GM12875 (cell line): ENCODE data around the gene MRPL40.
A peak's percentile ranks its signal among the peaks of the same experiment; 100 is the strongest.

Experiments
- H3K4me3 ChIP-seq: one replicate; pipeline ENCODE4 v1.5.1; 2011; ENCODE audit warnings: low read depth, low read length, control low read depth
- CTCF ChIP-seq: IDR thresholded peaks from 2 replicates; pipeline ENCODE4 v1.5.1; 2011; ENCODE audit warnings: low read depth, mild to moderate bottlenecking, control low read depth, inconsistent platforms, low read length, moderate library complexity, borderline replicate concordance; ENCODE audit not compliant: insufficient read depth

The MRPL40 gene

GRCh38 chr22:19448739-19449421 is 16.5 kb downstream of the MRPL40 start:
- TF ChIP-seq CTCF: no peak
- peak overlapping the region; percentile 82 for H3K4me3 ChIP-seq

- H3K4me3 ChIP-seq: no peak overlapping the region
- no peak for TF ChIP-seq CTCF
Observed at GRCh38 chr22:19449422-19449767, 17.1 kb downstream of the MRPL40 start.

DNA sequence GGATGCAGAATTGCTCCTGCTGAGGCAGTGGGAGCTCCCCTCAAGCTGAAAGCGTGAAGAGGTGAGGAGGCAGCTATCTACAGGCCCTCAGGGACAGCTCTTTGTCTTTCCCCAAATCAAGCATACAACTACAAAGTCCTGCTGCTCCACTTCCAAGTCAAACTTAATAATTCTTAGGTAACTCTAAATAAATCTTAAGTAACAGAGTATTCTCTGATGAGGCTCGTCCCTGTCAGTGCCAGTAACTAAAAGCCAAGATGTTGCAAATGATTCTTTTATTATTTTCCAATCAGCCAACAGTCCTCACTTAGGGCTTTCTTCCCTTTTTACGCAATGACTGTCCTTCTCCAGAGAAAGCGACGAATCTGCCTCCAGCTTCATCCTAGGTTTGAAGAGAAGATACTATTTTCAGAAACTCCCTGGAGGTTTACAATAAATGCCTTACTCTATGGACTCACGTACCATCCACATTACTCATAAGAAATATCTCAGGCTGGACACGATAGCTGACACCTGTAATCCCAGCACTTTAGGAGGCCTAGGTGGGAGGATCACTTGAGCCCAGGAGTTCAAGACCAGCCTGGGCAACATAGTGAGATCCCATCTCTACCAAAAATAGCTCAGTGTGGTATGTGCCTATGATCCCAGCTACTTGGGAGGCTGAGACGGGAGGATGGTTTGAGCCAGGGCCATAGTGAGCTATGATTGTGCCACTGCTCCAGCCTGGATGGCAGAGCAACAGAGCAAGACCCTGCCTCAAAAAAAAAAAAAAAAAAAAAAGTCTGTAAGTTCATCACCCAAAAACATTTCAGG is 18.2 kb downstream of the MRPL40 start:
- H3K4me3 ChIP-seq: no peak overlapping the region
- no peak for TF ChIP-seq CTCF

DNA sequence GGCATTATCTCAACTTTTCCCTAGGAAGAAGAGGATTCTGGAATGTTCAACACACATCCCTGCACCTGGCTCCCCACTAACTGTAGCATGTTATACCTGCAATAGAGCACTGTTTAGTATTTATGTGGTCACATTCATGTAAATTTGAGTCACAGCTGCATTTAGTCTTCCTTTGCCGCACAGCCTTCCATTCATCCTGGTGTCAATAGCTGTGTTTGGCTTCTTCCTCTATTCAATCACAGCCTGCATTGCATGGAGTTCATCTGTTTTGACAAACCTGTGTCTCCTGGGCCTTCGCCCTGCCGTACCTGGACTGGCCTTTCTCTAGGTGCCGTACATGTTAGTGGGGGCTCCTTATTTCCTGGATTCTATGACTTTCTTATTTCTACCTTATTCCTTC is 19.2 kb downstream of the MRPL40 start:
- no peak for TF ChIP-seq CTCF
- no peak overlapping the region for H3K4me3 ChIP-seq

DNA sequence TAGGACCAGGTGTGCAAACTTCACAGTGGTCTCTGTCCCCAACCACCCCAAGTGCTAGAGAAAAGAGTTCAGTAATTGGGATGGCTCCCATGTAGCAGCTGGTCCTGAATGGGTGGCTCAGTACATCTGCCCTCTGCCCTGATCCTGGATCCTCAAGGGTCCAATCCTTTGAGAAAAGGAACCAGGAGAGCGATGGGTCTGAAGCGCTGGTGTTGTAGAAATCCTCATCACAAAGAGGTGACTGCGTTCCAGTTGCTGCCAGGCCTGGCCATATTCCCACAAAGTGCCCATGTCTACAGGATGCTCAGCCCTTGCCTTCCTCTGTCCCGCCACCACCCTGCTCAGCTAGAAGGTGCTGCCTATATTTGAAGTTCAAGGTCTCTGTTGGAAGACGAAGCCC is 21.4 kb downstream of the MRPL40 start:
- no peak for TF ChIP-seq CTCF
- no peak overlapping the region for H3K4me3 ChIP-seq

DNA sequence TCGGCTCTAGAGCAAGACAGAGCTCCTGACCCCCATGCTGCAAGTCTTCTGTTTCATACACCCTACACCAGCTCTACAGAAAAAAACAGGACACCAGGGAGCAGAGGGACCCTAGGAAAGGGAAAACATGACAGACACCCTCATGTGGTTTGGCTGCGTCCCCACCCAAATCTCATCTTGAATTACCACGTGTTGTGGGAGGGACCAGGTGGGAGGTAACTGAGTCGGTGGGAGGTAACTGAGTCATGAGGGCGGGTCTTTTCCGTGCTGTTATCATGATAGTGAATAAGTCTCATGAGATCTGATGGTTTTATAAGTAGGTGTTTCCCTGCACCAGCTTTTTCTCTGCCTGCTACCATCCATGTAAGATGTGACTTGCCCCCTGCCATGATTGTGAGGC is 21.8 kb downstream of the MRPL40 start:
- no peak for TF ChIP-seq CTCF
- no peak overlapping the region for H3K4me3 ChIP-seq

GRCh38 chr22:19455033-19455432 is 22.7 kb downstream of the MRPL40 start:
- H3K4me3 ChIP-seq: no peak overlapping the region
- TF ChIP-seq CTCF: no peak
